ENCODE results near the gene HS6ST1. TPM values are rescaled to one million over a fixed set of nuclear protein-coding genes. Genes with fewer than 3 reads are reported as not detected.

The HS6ST1 gene
- polyA plus RNA-seq, 1 donor (not counting 4 experiments of a cell fraction or from before 2014, with no cell fraction given): 6.3 TPM

GRCh38 chr2:128293426-128293755, 25.3 kb downstream of the HS6ST1 start:
- dilution Hi-C loops (cut with MboI; ENCODE audit: extremely low pct_ligation_motif_present, low sequenced_read_pairs): no loop called here
- H3K79me2 ChIP-seq (ENCODE audit: control insufficient read depth, insufficient read depth, low read length): peaks cover 64% of the 10 kb centered on the region

DNA sequence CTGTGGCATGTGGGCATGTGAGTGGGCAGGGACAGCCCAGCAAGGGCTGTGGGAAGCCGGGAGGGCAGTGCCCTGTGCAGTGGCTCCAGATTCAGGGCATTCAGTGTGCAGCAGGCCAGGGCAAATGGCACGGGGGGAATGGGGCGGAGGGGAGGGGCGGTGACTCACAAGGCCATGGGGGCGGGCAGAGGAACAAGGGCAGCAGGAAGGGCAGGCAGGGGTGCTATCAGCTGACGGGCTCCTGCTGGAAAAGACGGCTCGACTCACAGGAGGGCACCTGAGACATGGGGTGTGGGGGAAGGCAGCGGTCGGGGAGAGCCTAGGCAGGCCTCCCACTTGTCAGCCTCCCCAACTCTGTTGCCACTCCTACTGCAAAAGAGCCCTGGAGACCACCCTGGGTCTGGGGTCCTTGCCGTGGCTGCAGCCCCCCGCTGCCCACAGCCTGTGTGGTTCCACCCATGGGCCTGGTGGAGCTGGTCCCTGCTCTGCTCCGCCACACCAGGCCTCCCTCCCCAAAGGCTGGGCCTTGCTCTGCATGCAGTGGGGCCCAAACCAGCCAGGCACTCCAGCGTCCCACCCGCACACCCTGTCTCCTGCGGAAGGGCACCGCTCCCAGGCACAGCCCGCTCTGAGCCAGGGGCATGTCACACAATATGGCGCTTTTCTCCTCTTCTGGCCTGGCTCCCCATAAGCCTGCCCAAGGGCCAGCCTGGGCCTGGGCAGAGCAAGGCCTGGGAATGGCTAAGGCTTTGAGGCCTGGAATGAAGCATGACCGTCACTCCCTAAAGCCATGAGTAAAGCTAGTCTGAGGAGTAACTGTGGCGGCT, 25.9 kb downstream of the HS6ST1 start:
- Histone ChIP-seq H2AFZ (ENCODE audit: control insufficient read depth, low read length) (no peak overlapping the region), H4K20me1 (ENCODE audit: control insufficient read depth, extremely low read depth, insufficient read depth, low read length) (no peaks in the 10 kb centered on the region), H3K4me1 (ENCODE audit: control insufficient read depth, extremely low read depth, insufficient read depth, low read length) (peaks cover 15% of the 10 kb centered on the region), H3K9ac (ENCODE audit: control insufficient read depth, extremely low read depth, insufficient read depth, low read length) (no peak overlapping the region), H3K9me3 (ENCODE audit: control insufficient read depth, low read depth, low read length) (peaks cover 2% of the 10 kb centered on the region), H3K79me2 (ENCODE audit: control insufficient read depth, insufficient read depth, low read length) (peaks cover 61% of the 10 kb centered on the region), H3K9me1 (ENCODE audit: control insufficient read depth, extremely low read depth, insufficient read depth, low read length) (peaks cover 3% of the 10 kb centered on the region), H3K27me3 (ENCODE audit: control insufficient read depth, extremely low read depth, insufficient read depth, low read length) (no peaks in the 10 kb centered on the region), H3K4me2 (ENCODE audit: control insufficient read depth, extremely low read depth, insufficient read depth, low read depth, low read length) (no peak overlapping the region), H3K27ac (ENCODE audit: control insufficient read depth, insufficient read depth, low read length) (no peak overlapping the region), H3K4me3 (ENCODE audit: control insufficient read depth in 2 of 3, extremely low read depth in 1 of 3, insufficient read depth in 2 of 3, low read depth in 1 of 3, low read length in 3 of 3) (no peak overlapping the region), H3K36me3 (ENCODE audit: control insufficient read depth in 2 of 2, extremely low read depth in 1 of 2, insufficient read depth in 2 of 2, low read length in 2 of 2) (no peaks in the 10 kb centered on the region)
- dilution Hi-C loops (cut with MboI; ENCODE audit: extremely low pct_ligation_motif_present, low sequenced_read_pairs): no loop called here
- no peak for DNase-seq (ENCODE audit: low read depth, low spot score)
- TF ChIP-seq CTCF (optimal IDR thresholded peaks at IDR 0.05 in 1 of 3, IDR thresholded peaks at IDR 0.05 in 1 of 3, conservative IDR thresholded peaks at IDR 0.05 in 1 of 3; ENCODE audit: extremely low read depth in 1 of 3, insufficient read depth in 2 of 3, low read length in 3 of 3) (peak in 1 of 3 experiments; percentile 2), EZH2 (IDR thresholded peaks at IDR 0.05; ENCODE audit: low read length) (no peak)
- FAIRE-seq: no peak

More at GRCh38 chr2:128293426-128293755, 25.3 kb downstream of the HS6ST1 start:
- H2AFZ ChIP-seq (ENCODE audit: control insufficient read depth, low read length): no peak overlapping the region
- no peak overlapping the region for H3K4me3 ChIP-seq (ENCODE audit: control insufficient read depth in 2 of 3, extremely low read depth in 1 of 3, insufficient read depth in 2 of 3, low read depth in 1 of 3, low read length in 3 of 3)
- H3K27me3 ChIP-seq (ENCODE audit: control insufficient read depth, extremely low read depth, insufficient read depth, low read length): no peaks in the 10 kb centered on the region
- peaks cover 2% of the 10 kb centered on the region for H3K9me3 ChIP-seq (ENCODE audit: control insufficient read depth, low read depth, low read length)
- no peak for DNase-seq (ENCODE audit: low read depth, low spot score)
- no peak for FAIRE-seq
- H3K9me1 ChIP-seq (ENCODE audit: control insufficient read depth, extremely low read depth, insufficient read depth, low read length): peaks cover 3% of the 10 kb centered on the region
- TF ChIP-seq CTCF (optimal IDR thresholded peaks at IDR 0.05 in 1 of 3, IDR thresholded peaks at IDR 0.05 in 1 of 3, conservative IDR thresholded peaks at IDR 0.05 in 1 of 3; ENCODE audit: extremely low read depth in 1 of 3, insufficient read depth in 2 of 3, low read length in 3 of 3): peak in 1 of 3 experiments; percentile 3
- TF ChIP-seq EZH2 (IDR thresholded peaks at IDR 0.05; ENCODE audit: low read length): no peak
- no peaks in the 10 kb centered on the region for H3K36me3 ChIP-seq (ENCODE audit: control insufficient read depth in 2 of 2, extremely low read depth in 1 of 2, insufficient read depth in 2 of 2, low read length in 2 of 2)
- H3K9ac ChIP-seq (ENCODE audit: control insufficient read depth, extremely low read depth, insufficient read depth, low read length): no peak overlapping the region
- no peak overlapping the region for H3K27ac ChIP-seq (ENCODE audit: control insufficient read depth, insufficient read depth, low read length)
- no peaks in the 10 kb centered on the region for H4K20me1 ChIP-seq (ENCODE audit: control insufficient read depth, extremely low read depth, insufficient read depth, low read length)
- peaks cover 15% of the 10 kb centered on the region for H3K4me1 ChIP-seq (ENCODE audit: control insufficient read depth, extremely low read depth, insufficient read depth, low read length)
- H3K4me2 ChIP-seq (ENCODE audit: control insufficient read depth, extremely low read depth, insufficient read depth, low read depth, low read length): no peak overlapping the region
